Thyroid gland (tissue), 4 donors: Measurements from ENCODE around the gene FBXO27. TPM values are rescaled to one million over a fixed set of nuclear protein-coding genes. Genes with fewer than 3 reads are reported as not detected.
A peak's percentile ranks its signal among the peaks of the same experiment; 100 is the strongest.
"Not testable (repeated sequence)": the region's sequence is repeated elsewhere in the genome, so short reads cannot be mapped to it uniquely, and the experiment has no call there.

Experiments
- DNase-seq, 2 donors: peaks; one replicate each; pipeline ENCODE4 v3.0.0-alpha.2; 2019
- H3K27ac ChIP-seq, 3 donors: fragments of 200-600 bp; sonication (generic); 1 replicate in 2 of 3; 2 replicates in 1 of 3; pipeline ENCODE4 v1.5.1; 2016 to 2019; ENCODE audit warnings: mild to moderate bottlenecking in 1 of 3, moderate library complexity in 1 of 3
- H3K27me3 ChIP-seq: fragments of 200-600 bp; sonication (generic); one replicate; pipeline ENCODE4 v1.5.1; 2019
- H3K36me3 ChIP-seq, 2 donors: fragments of 200-600 bp; sonication (generic); one replicate each; pipeline ENCODE4 v1.5.1; 2016 to 2019
- H3K4me1 ChIP-seq, 2 donors: fragments of 200-600 bp; sonication (generic); one replicate each; pipeline ENCODE4 v1.5.1; 2017 to 2019
- H3K4me3 ChIP-seq, 3 donors: fragments of 200-600 bp; sonication (generic); replicated peaks in 1 of 3; 1 replicate in 2 of 3; 2 replicates in 1 of 3; pipeline ENCODE4 v1.5.1; 2016; ENCODE audit warnings: mild to moderate bottlenecking in 1 of 3
- H3K9me3 ChIP-seq: fragments of 200-600 bp; sonication (generic); one replicate; pipeline ENCODE4 v1.5.1; 2017
- CTCF ChIP-seq, 6 experiments: fragments of 200-600 bp in 3 of 6; fragments of 450-650 bp in 3 of 6; sonication (generic) in 3 of 6; IDR thresholded peaks; one replicate each; pipeline ENCODE4 v1.5.1; 2016 to 2019; ENCODE audit warnings: antibody characterized with exemption in 6 of 6, mild to moderate bottlenecking in 2 of 6, inconsistent platforms in 1 of 6, moderate library complexity in 1 of 6
- POLR2A ChIP-seq, 2 donors: fragments of 450-650 bp; IDR thresholded peaks; one replicate each; pipeline ENCODE4 v1.6.1; 2017; ENCODE audit warnings: antibody characterized with exemption in 2 of 2, mild to moderate bottlenecking in 2 of 2, moderate library complexity in 1 of 2
- WGBS, 2 donors: methylation state at CpG; one replicate each; pipeline ENCODE4 v1.1.5; 2017; 5-methylcytosine and 5-hydroxymethylcytosine counted together
- intact Hi-C: fragments of 100-400 bp; cut with DNase I; formaldehyde crosslinking; loops from one replicate; pipeline ENCODE4 v1.15.1; 2023
- total RNA-seq, 4 donors: library from RNA; depleted of rRNA; stranded (reverse); fragments of >200 nt; gene quantifications; one replicate each; pipeline ENCODE4 v1.2.3, GENCODE V29; 2016

The FBXO27 gene
- total RNA-seq, 4 donors from 2014 or later = 0.24 to 5.0 (median 3.0) TPM

- H3K27ac ChIP-seq = no peak overlapping the region
- no peaks in the 10 kb centered on the region for H3K36me3 ChIP-seq
- no peaks in the 10 kb centered on the region for H3K27me3 ChIP-seq
- intact Hi-C loops = no loop called here
- no peak overlapping the region for H3K4me3 ChIP-seq
- no peak for TF ChIP-seq POLR2A (IDR thresholded peaks at IDR 0.05)
- no peak for TF ChIP-seq CTCF (IDR thresholded peaks at IDR 0.05)
- WGBS, 2 donors = 71 to 78% methylated on average over 12 to 13 of the region's 13 CpGs
- no peaks in the 10 kb centered on the region for H3K4me1 ChIP-seq
- DNase-seq = peak in 1 of 2 donors; percentile 2
- H3K9me3 ChIP-seq = no peaks in the 10 kb centered on the region
Observed at GRCh38 chr19:38990949-38991697, 41.2 kb downstream of the FBXO27 start.

DNA sequence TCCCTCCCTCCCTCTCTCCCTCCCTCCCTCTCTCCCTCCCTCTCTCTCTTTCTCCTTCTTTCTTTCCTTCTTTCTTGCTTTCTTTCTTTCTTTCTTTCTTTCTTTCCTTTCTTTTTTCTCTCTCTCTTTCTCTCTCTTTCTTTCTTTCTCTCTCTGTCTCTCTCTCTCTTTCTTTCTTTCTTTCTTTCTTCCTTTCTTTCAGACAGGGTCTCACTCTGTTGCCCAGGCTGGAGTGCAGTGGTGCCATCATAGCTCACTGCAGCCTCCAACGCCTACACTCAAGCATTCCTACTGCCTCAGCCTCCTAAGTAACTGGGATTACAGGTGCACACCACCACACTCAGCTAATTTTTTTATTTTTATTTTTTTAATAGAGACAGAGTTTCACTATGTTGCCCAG, 42.7 kb downstream of the FBXO27 start:
- H3K27ac ChIP-seq, intact Hi-C loops, H3K9me3 ChIP-seq, H3K4me1 ChIP-seq, H3K27me3 ChIP-seq, DNase-seq, H3K36me3 ChIP-seq, H3K4me3 ChIP-seq: not testable (repeated sequence)
- WGBS, 2 donors = 89 to 93% methylated on average over 1 of the region's 1 CpG

DNA sequence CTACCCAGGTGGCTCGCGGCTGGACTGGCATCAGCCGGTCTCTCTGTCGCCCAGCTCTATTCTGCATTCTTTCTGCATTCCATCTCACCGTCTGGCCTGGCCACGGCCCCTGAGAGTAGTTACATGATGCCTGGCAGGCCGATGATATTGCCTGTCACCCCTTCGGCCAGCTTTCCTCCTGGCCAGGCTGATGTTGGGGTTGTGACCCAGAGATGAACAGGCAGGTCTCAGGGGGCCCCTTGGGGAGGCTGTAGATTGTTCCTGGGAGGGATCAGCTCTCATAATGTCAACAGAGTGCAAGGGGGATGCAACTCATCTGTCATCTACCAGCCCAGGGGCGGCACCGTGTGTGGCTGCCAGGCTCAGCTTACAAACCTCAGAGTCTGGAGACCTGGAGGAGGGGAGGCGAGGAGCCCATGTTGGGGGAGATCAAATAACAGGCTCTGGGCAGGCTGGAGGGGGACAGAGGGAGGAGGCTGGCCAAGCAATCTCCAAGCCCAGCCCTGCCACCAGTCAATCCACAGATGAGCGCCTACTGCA, 43.2 kb downstream of the FBXO27 start:
- H3K27ac ChIP-seq = no peak overlapping the region
- no peaks in the 10 kb centered on the region for H3K9me3 ChIP-seq
- no peaks in the 10 kb centered on the region for H3K36me3 ChIP-seq
- no peak for TF ChIP-seq CTCF (IDR thresholded peaks at IDR 0.05)
- no peak for TF ChIP-seq POLR2A (IDR thresholded peaks at IDR 0.05)
- H3K4me3 ChIP-seq = no peak overlapping the region
- DNase-seq = peak in 1 of 2 donors; percentile 15
- no peaks in the 10 kb centered on the region for H3K27me3 ChIP-seq
- WGBS, 2 donors = 17 to 18% methylated on average over 12 of the region's 12 CpGs
- H3K4me1 ChIP-seq = no peaks in the 10 kb centered on the region
- intact Hi-C loops = no loop called here

- H3K9me3 ChIP-seq, DNase-seq, intact Hi-C loops, H3K4me3 ChIP-seq, H3K4me1 ChIP-seq, H3K36me3 ChIP-seq, H3K27ac ChIP-seq, H3K27me3 ChIP-seq: not testable (repeated sequence)
- WGBS, 2 donors = 73 to 77% methylated on average over 4 of the region's 4 CpGs
Observed at GRCh38 chr19:38988627-38989026, 43.7 kb downstream of the FBXO27 start.

- H3K27me3 ChIP-seq, H3K4me1 ChIP-seq, intact Hi-C loops, H3K36me3 ChIP-seq, DNase-seq, H3K27ac ChIP-seq, H3K9me3 ChIP-seq, H3K4me3 ChIP-seq: not testable (repeated sequence)
- WGBS, 2 donors = 92 to 94% methylated on average over 6 of the region's 6 CpGs
Observed at GRCh38 chr19:38987745-38988144, 44.6 kb downstream of the FBXO27 start.

DNA sequence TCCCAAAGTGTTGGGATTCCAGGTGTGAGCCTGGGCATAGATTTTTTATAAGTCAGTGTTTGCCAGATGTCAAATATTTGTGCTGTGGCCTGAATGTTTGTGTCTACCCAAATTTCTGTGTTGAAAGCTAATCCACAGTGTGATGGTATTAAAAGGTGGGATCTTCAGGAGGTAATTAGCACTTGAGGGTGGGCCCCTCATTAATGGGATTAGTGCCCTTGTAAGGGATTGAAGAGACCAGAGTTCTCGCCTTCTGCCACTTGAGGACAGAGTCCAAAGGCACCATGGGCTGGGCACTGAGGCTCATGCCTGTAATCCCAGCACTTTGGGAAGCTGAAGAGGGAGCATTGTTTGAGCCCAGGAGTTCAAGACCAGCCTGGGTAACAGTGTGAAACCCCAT, 47.1 kb downstream of the FBXO27 start:
- Histone ChIP-seq H3K27ac (no peak overlapping the region), H3K36me3 (no peaks in the 10 kb centered on the region), H3K9me3 (no peaks in the 10 kb centered on the region), H3K4me3 (no peak overlapping the region), H3K27me3 (no peaks in the 10 kb centered on the region), H3K4me1 (no peaks in the 10 kb centered on the region)
- TF ChIP-seq POLR2A (IDR thresholded peaks at IDR 0.05) = no peak
- no peak for TF ChIP-seq CTCF (IDR thresholded peaks at IDR 0.05)
- intact Hi-C loops = no loop called here
- WGBS, 2 donors = 82 to 89% methylated on average over 1 of the region's 1 CpG
- no peak for DNase-seq
